Calu3 (cell line): ENCODE results near the gene IDI1. TPM values are rescaled to one million over a fixed set of nuclear protein-coding genes. Genes with fewer than 3 reads are reported as not detected.

Experiments
- BruUV-seq: library from RNA; stranded (reverse); fragments of 400-500 nt; replicated peaks from 2 replicates; lab custom pipeline; 2021; lab: Mats Ljungman, UMichigan
- CTCF ChIA-PET: fragments of 300-600 bp; sonication (Branson Sonifier 250); formaldehyde crosslinking; loops from one replicate; lab custom pipeline; 2022; ENCODE audit warnings: antibody characterized with exemption; lab: Charles Lee
- DNase-seq: peaks from one replicate; pipeline ENCODE4 v3.0.0; 2022
- H3K27ac Mint-ChIP-seq: one replicate; pipeline ENCODE4 v1.8.0; 2022; ENCODE audit warnings: mixed read lengths; ENCODE audit not compliant: unreplicated experiment
- H3K27me3 Mint-ChIP-seq: one replicate; pipeline ENCODE4 v1.8.0; 2022; ENCODE audit warnings: mixed read lengths; ENCODE audit not compliant: unreplicated experiment
- H3K36me3 Mint-ChIP-seq: one replicate; pipeline ENCODE4 v1.8.0; 2022; ENCODE audit warnings: mild to moderate bottlenecking, moderate library complexity, mixed read lengths; ENCODE audit not compliant: insufficient read depth, unreplicated experiment
- H3K4me1 Mint-ChIP-seq: one replicate; pipeline ENCODE4 v1.8.0; 2022; ENCODE audit warnings: mild to moderate bottlenecking, low read depth, mixed read lengths; ENCODE audit not compliant: unreplicated experiment
- H3K4me3 Mint-ChIP-seq: one replicate; pipeline ENCODE4 v1.8.0; 2022; ENCODE audit warnings: mild to moderate bottlenecking, low read depth, moderate library complexity, mixed read lengths; ENCODE audit not compliant: unreplicated experiment
- H3K9me3 Mint-ChIP-seq: one replicate; pipeline ENCODE4 v1.8.0; 2022; ENCODE audit warnings: low read depth, mixed read lengths; ENCODE audit not compliant: unreplicated experiment
- CTCF ChIP-seq: fragments of 200-600 bp; IDR thresholded peaks from one replicate; pipeline ENCODE4 v1.8.0; 2022; ENCODE audit warnings: antibody characterized with exemption; ENCODE audit not compliant: unreplicated experiment
- intact Hi-C: fragments of 100-400 bp; cut with micrococcal nuclease; formaldehyde crosslinking; loops from one replicate; pipeline ENCODE4 v1.10.0; 2022; ENCODE audit not compliant: unreplicated experiment
- total RNA-seq: library from RNA; stranded (reverse); gene quantifications from 2 replicates; pipeline ENCODE4 v1.2.3, GENCODE V29; 2022

Gene IDI1
- total RNA-seq, 1 experiment from 2014 or later, result 108 TPM

DNA sequence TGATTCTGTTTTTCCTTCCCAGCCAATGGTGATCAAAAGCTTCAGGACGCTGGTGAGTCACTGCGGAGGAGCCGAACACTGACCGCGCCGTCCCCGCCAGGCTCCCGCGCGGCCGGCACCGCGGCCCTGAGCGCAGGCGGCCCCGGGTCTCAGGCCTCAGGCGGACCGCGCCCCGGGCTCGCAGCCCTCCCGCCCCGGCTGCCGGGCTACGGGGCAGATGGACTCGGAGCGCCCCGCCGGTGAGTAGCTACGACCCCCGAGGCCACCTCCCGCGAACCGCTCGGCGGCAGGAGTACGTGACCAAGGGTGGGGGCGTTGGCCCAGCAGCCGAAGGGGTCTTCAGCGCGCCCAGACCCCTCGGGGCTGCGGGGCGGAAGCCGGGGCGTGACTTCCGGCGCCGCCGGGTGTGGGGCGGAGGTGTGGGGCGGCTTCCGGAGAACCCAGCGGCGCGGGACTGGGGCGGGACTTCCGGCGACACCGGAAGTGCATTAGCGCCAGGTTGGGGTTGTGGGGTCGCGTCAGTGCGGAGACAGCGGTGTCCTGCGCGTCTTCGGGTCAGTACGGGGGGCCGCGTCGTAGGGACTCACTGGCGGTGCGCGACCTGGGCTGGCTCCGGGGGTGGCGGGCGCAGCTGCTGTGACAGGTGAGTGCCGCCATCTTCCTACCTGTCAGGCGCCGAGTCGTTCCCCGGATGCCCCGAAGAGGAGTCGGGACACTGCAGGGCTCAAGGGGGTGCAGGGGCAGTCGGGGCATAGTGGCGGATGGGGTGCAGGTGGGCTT is 7.6 kb upstream of the IDI1 start, which contains the start of gene WDR37:
Gene WDR37 (plus strand): TSS at position 60 of the 780 bp plus-strand sequence. CDS start 15,771 bp downstream, outside the sequence.
- Mint-ChIP-seq H3K36me3 (peaks cover 52% of the 10 kb centered on the region), H3K4me1 (peaks cover 44% of the 10 kb centered on the region), H3K27me3 (no peaks in the 10 kb centered on the region), H3K27ac (peak within 1 kb of the TSS; percentile 86), H3K9me3 (no peaks in the 10 kb centered on the region), H3K4me3 (peak within 1 kb of the TSS; percentile 100)
- intact Hi-C loops, result no loop called here
- CTCF ChIA-PET, result no interaction called here
- peak; percentile 87 for DNase-seq
- no TSS peak for BruUV-seq
- no peak for TF ChIP-seq CTCF

- DNase-seq, result no peak
Measured at GRCh38 chr10:1054684-1055083, 5.8 kb upstream of the IDI1 start.

GRCh38 chr10:1050554-1050953 is 1.6 kb upstream of the IDI1 start:
- CTCF ChIA-PET, result interaction anchor here (0.5 kb wide), 1 partner anchor 505 kb away, joined by 3 read pairs; no protein-coding TSS in a partner anchor
- DNase-seq, result peak; percentile 59
- no peaks in the 10 kb centered on the region for H3K27me3 Mint-ChIP-seq
- H3K4me3 Mint-ChIP-seq, result peak overlapping the region; percentile 83
- H3K9me3 Mint-ChIP-seq, result no peaks in the 10 kb centered on the region
- peaks cover 69% of the 10 kb centered on the region for H3K36me3 Mint-ChIP-seq
- intact Hi-C loops, result no loop called here
- TF ChIP-seq CTCF, result no peak
- peak overlapping the region; percentile 98 for H3K27ac Mint-ChIP-seq
- no TSS peak for BruUV-seq
- H3K4me1 Mint-ChIP-seq, result peaks cover 35% of the 10 kb centered on the region

More at GRCh38 chr10:1054684-1055083, 5.8 kb upstream of the IDI1 start:
- intact Hi-C loops, result no loop called here
- no peak for TF ChIP-seq CTCF
- H3K27ac Mint-ChIP-seq, result no peak overlapping the region
- BruUV-seq, result no TSS peak
- H3K4me1 Mint-ChIP-seq, result peaks cover 36% of the 10 kb centered on the region
- H3K36me3 Mint-ChIP-seq, result peaks cover 64% of the 10 kb centered on the region
- no peaks in the 10 kb centered on the region for H3K9me3 Mint-ChIP-seq
- no peaks in the 10 kb centered on the region for H3K27me3 Mint-ChIP-seq
- CTCF ChIA-PET, result interaction anchor here (0.6 kb wide), 1 partner anchor 248 kb away, joined by 3 read pairs; no protein-coding TSS in a partner anchor
- peak overlapping the region; percentile 100 for H3K4me3 Mint-ChIP-seq

DNA sequence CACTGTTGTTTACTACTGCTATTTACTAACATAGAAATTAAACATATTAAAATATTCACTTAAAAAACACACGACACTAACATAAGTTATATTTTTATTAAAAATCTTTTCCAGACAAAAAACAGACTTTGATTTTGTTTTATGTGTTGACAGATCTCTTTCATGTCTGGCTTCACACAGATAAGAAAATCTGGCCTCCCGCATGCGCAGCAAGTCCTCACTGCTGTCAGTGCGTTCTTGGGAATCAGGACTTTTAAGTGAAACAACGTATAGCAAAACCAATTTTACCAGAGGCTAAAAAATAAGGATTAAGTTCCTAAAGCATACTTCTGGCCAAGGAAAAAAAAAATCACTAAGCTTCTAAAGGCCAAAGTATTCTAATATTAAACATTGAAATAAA is 1.2 kb upstream of the IDI1 start:
- TF ChIP-seq CTCF, result no peak
- Mint-ChIP-seq H3K4me1 (peaks cover 35% of the 10 kb centered on the region), H3K27me3 (no peaks in the 10 kb centered on the region), H3K27ac (peak overlapping the region; percentile 98), H3K9me3 (no peaks in the 10 kb centered on the region), H3K4me3 (peak overlapping the region; percentile 83), H3K36me3 (peaks cover 69% of the 10 kb centered on the region)
- no peak for DNase-seq
- CTCF ChIA-PET, result interaction anchor here (0.7 kb wide), 1 partner anchor 14 kb away, joined by 4 read pairs; no protein-coding TSS in a partner anchor
- intact Hi-C loops, result no loop called here
- BruUV-seq, result no TSS peak
